Skeletal muscle tissue (tissue), 4 donors: Measurements from ENCODE around the gene DTNBP1. TPM values are rescaled to one million over a fixed set of nuclear protein-coding genes. Genes with fewer than 3 reads are reported as not detected.
"Not testable (repeated sequence)": the region's sequence is repeated elsewhere in the genome, so short reads cannot be mapped to it uniquely, and the experiment has no call there.

Experiments
- H3K27ac ChIP-seq: one replicate; pipeline ENCODE4 v1.7.0; 2013; ENCODE audit warnings: mild to moderate bottlenecking, low read depth, low read length, inconsistent platforms
- H3K27me3 ChIP-seq, 3 donors: one replicate each; pipeline ENCODE4 v1.7.0; 2013; ENCODE audit warnings: low read length in 3 of 3; ENCODE audit not compliant: control insufficient read depth in 3 of 3, insufficient read depth in 3 of 3
- H3K36me3 ChIP-seq, 3 donors: one replicate each; pipeline ENCODE4 v1.7.0; 2013; ENCODE audit warnings: low read length in 3 of 3; ENCODE audit not compliant: control insufficient read depth in 3 of 3, insufficient read depth in 3 of 3
- H3K4me1 ChIP-seq, 3 donors: one replicate each; pipeline ENCODE4 v1.7.0; 2013; ENCODE audit warnings: low read length in 3 of 3, mild to moderate bottlenecking in 3 of 3; ENCODE audit not compliant: control insufficient read depth in 3 of 3, insufficient read depth in 3 of 3
- H3K4me3 ChIP-seq, 3 donors: one replicate each; pipeline ENCODE4 v1.7.0; 2013; ENCODE audit warnings: low read length in 3 of 3
- H3K9ac ChIP-seq, 3 donors: one replicate each; pipeline ENCODE4 v1.7.0; 2013; ENCODE audit warnings: low read length in 3 of 3, mild to moderate bottlenecking in 3 of 3, moderate library complexity in 2 of 3, low read depth in 1 of 3
- H3K9me3 ChIP-seq, 3 donors: one replicate each; pipeline ENCODE4 v1.7.0; 2013; ENCODE audit warnings: low read length in 3 of 3; ENCODE audit not compliant: control insufficient read depth in 3 of 3
- total RNA-seq: library from RNA; depleted of rRNA; stranded (reverse); fragments of >200 nt; gene quantifications from one replicate; pipeline ENCODE4 v1.2.3, GENCODE V29; 2014
- donor health status: Osteomylitis.

DTNBP1 gene
- total RNA-seq, 1 donor from 2014 or later = 15.1 TPM

GRCh38 chr6:15654250-15654649 lies 8.6 kb downstream of the DTNBP1 start:
- H3K4me3 ChIP-seq = no peak overlapping the region
- H3K36me3 ChIP-seq = peaks cover 0 to 3% (median 3%) of the 10 kb centered on the region in 3 donors
- no peak overlapping the region for H3K9ac ChIP-seq
- H3K27ac ChIP-seq = no peak overlapping the region
- no peaks in the 10 kb centered on the region for H3K4me1 ChIP-seq
- H3K27me3 ChIP-seq = no peaks in the 10 kb centered on the region
- no peaks in the 10 kb centered on the region for H3K9me3 ChIP-seq

- no peak overlapping the region for H3K9ac ChIP-seq
- no peaks in the 10 kb centered on the region for H3K9me3 ChIP-seq
- no peaks in the 10 kb centered on the region for H3K27me3 ChIP-seq
- no peak overlapping the region for H3K4me3 ChIP-seq
- no peaks in the 10 kb centered on the region for H3K4me1 ChIP-seq
- H3K27ac ChIP-seq = no peak overlapping the region
- H3K36me3 ChIP-seq = peaks cover 0 to 8% (median 6%) of the 10 kb centered on the region in 3 donors
These were observed 9.2 kb downstream of the DTNBP1 start for GRCh38 chr6:15653581-15653980.

GRCh38 chr6:15650004-15650559 lies 12.7 kb downstream of the DTNBP1 start:
- not testable (repeated sequence) for H3K4me3 ChIP-seq, H3K9me3 ChIP-seq, H3K4me1 ChIP-seq, H3K27me3 ChIP-seq, H3K27ac ChIP-seq, H3K36me3 ChIP-seq, H3K9ac ChIP-seq

- Histone ChIP-seq H3K9ac (no peak overlapping the region), H3K9me3 (no peaks in the 10 kb centered on the region), H3K27me3 (no peaks in the 10 kb centered on the region), H3K4me3 (no peak overlapping the region), H3K4me1 (no peaks in the 10 kb centered on the region), H3K27ac (no peak overlapping the region), H3K36me3 (peaks cover 3 to 8% (median 5%) of the 10 kb centered on the region in 3 donors)
These were observed 17.9 kb downstream of the DTNBP1 start for GRCh38 chr6:15644904-15645303.

GRCh38 chr6:15643542-15643941 lies 19.3 kb downstream of the DTNBP1 start:
- no peaks in the 10 kb centered on the region for H3K4me1 ChIP-seq
- no peak overlapping the region for H3K9ac ChIP-seq
- no peak overlapping the region for H3K27ac ChIP-seq
- H3K9me3 ChIP-seq = no peaks in the 10 kb centered on the region
- H3K36me3 ChIP-seq = peaks cover 0 to 3% (median 0%) of the 10 kb centered on the region in 3 donors
- H3K4me3 ChIP-seq = no peak overlapping the region
- no peaks in the 10 kb centered on the region for H3K27me3 ChIP-seq

GRCh38 chr6:15642276-15642675 lies 20.6 kb downstream of the DTNBP1 start:
- no peak overlapping the region for H3K9ac ChIP-seq
- H3K27me3 ChIP-seq = no peaks in the 10 kb centered on the region
- no peak overlapping the region for H3K4me3 ChIP-seq
- peaks cover 0 to 3% (median 0%) of the 10 kb centered on the region in 3 donors for H3K36me3 ChIP-seq
- H3K4me1 ChIP-seq = no peaks in the 10 kb centered on the region
- no peaks in the 10 kb centered on the region for H3K9me3 ChIP-seq
- H3K27ac ChIP-seq = no peak overlapping the region

GRCh38 chr6:15638373-15638772 lies 24.5 kb downstream of the DTNBP1 start:
- H3K27ac ChIP-seq = no peak overlapping the region
- H3K27me3 ChIP-seq = no peaks in the 10 kb centered on the region
- H3K4me1 ChIP-seq = no peaks in the 10 kb centered on the region
- H3K9me3 ChIP-seq = no peaks in the 10 kb centered on the region
- no peak overlapping the region for H3K4me3 ChIP-seq
- no peak overlapping the region for H3K9ac ChIP-seq
- H3K36me3 ChIP-seq = peaks cover 0 to 3% (median 0%) of the 10 kb centered on the region in 3 donors

- no peaks in the 10 kb centered on the region for H3K27me3 ChIP-seq
- peaks cover 0 to 3% (median 0%) of the 10 kb centered on the region in 3 donors for H3K36me3 ChIP-seq
- H3K4me3 ChIP-seq = no peak overlapping the region
- H3K9ac ChIP-seq = no peak overlapping the region
- H3K9me3 ChIP-seq = no peaks in the 10 kb centered on the region
- no peaks in the 10 kb centered on the region for H3K4me1 ChIP-seq
- H3K27ac ChIP-seq = no peak overlapping the region
These were observed 31.4 kb downstream of the DTNBP1 start for GRCh38 chr6:15631432-15631831.

GRCh38 chr6:15630202-15630601 lies 32.6 kb downstream of the DTNBP1 start:
- Histone ChIP-seq H3K27ac (no peak overlapping the region), H3K9ac (no peak overlapping the region), H3K36me3 (peaks cover 0 to 4% (median 3%) of the 10 kb centered on the region in 3 donors)

GRCh38 chr6:15629487-15629886 lies 33.3 kb downstream of the DTNBP1 start:
- H3K4me1 ChIP-seq = no peaks in the 10 kb centered on the region
- H3K9me3 ChIP-seq = no peaks in the 10 kb centered on the region

More at GRCh38 chr6:15630202-15630601, 32.6 kb downstream of the DTNBP1 start:
- H3K4me3 ChIP-seq = no peak overlapping the region
- H3K9me3 ChIP-seq = no peaks in the 10 kb centered on the region
- no peaks in the 10 kb centered on the region for H3K27me3 ChIP-seq
- no peaks in the 10 kb centered on the region for H3K4me1 ChIP-seq

More at GRCh38 chr6:15629487-15629886, 33.3 kb downstream of the DTNBP1 start:
- Histone ChIP-seq H3K36me3 (peaks cover 0 to 4% (median 3%) of the 10 kb centered on the region in 3 donors), H3K4me3 (no peak overlapping the region), H3K9ac (no peak overlapping the region), H3K27me3 (no peaks in the 10 kb centered on the region), H3K27ac (no peak overlapping the region)
